OCI-LY7 (cell line): Measurements from ENCODE around the gene GEMIN5. TPM values are rescaled to one million over a fixed set of nuclear protein-coding genes. Genes with fewer than 3 reads are reported as not detected.
"Not testable (repeated sequence)": the region's sequence is repeated elsewhere in the genome, so short reads cannot be mapped to it uniquely, and the experiment has no call there.

ENCODE experiments used
- BruUV-seq: library from RNA; stranded (reverse); fragments of 400-500 nt; replicated peaks from 2 replicates; lab custom pipeline; 2021; lab: Mats Ljungman, UMichigan
- CTCF ChIA-PET: fragments of 300-600 bp; sonication (Branson Sonifier 250); formaldehyde crosslinking; loops from one replicate; lab custom pipeline; 2022; ENCODE audit warnings: antibody characterized with exemption; ENCODE audit not compliant: unreplicated experiment; lab: Charles Lee
- POLR2A ChIA-PET: fragments of 300-600 bp; sonication (Branson Sonifier 250); formaldehyde crosslinking; loops from one replicate; lab custom pipeline; 2022; ENCODE audit warnings: antibody characterized with exemption; lab: Charles Lee
- DNase-seq: peaks from one replicate; pipeline ENCODE4 v3.0.0-alpha.2; 2015; ENCODE audit warnings: low spot score
- H2AFZ ChIP-seq: fragments of 200-600 bp; sonication (generic), shearing (Covaris generic); 2 replicates; pipeline ENCODE4 v1.6.1; 2014; ENCODE audit warnings: mild to moderate bottlenecking, antibody characterized with exemption, low read length, moderate library complexity
- H3K27ac ChIP-seq: fragments of 200-600 bp; sonication (generic); 2 replicates; pipeline ENCODE4 v1.5.1; 2014; ENCODE audit warnings: mixed run types, low read depth, mild to moderate bottlenecking, moderate library complexity, low read length, inconsistent platforms; ENCODE audit not compliant: poor library complexity, severe bottlenecking
- H3K36me3 ChIP-seq: fragments of 200-600 bp; sonication (generic); 2 replicates; pipeline ENCODE4 v1.6.1; 2014; ENCODE audit warnings: mild to moderate bottlenecking, antibody characterized with exemption, low read length, moderate library complexity, mixed read lengths; ENCODE audit not compliant: insufficient read depth
- H3K4me1 ChIP-seq: fragments of 200-600 bp; sonication (generic); 2 replicates; pipeline ENCODE4 v1.5.1; 2014; ENCODE audit warnings: mild to moderate bottlenecking, low read length; ENCODE audit not compliant: insufficient read depth, poor library complexity, severe bottlenecking
- H3K4me2 ChIP-seq: fragments of 200-600 bp; sonication (generic); 2 replicates; pipeline ENCODE4 v1.6.1; 2014; ENCODE audit warnings: mild to moderate bottlenecking, low read length
- H3K4me3 ChIP-seq: fragments of 200-600 bp; sonication (generic); 2 replicates; pipeline ENCODE4 v1.5.1; 2014; ENCODE audit warnings: mild to moderate bottlenecking, low read depth, low read length; ENCODE audit not compliant: poor library complexity, severe bottlenecking
- H3K79me2 ChIP-seq: fragments of 200-600 bp; sonication (generic); 2 replicates; pipeline ENCODE4 v1.6.1; 2016; ENCODE audit warnings: low read depth, mild to moderate bottlenecking, low read length, moderate library complexity, mixed read lengths; ENCODE audit not compliant: insufficient read depth
- H3K9me2 ChIP-seq: fragments of 200-600 bp; sonication (generic); 2 replicates; pipeline ENCODE4 v1.6.1; 2016; ENCODE audit warnings: mild to moderate bottlenecking, low read length, mixed read lengths; ENCODE audit not compliant: insufficient read depth
- H3K9me3 ChIP-seq: fragments of 200-600 bp; sonication (generic); 2 replicates; pipeline ENCODE4 v1.6.1; 2014; ENCODE audit warnings: mild to moderate bottlenecking, mixed run types, low read length, mixed read lengths
- H4K20me1 ChIP-seq: fragments of 200-600 bp; sonication (generic); 2 replicates; pipeline ENCODE4 v1.6.1; 2014; ENCODE audit warnings: mild to moderate bottlenecking, antibody characterized with exemption, low read length, moderate library complexity, mixed read lengths; ENCODE audit not compliant: insufficient read depth
- EZH2phosphoT487 ChIP-seq: fragments of 200-600 bp; sonication (generic); IDR thresholded peaks from 2 replicates; pipeline ENCODE4 v1.6.1; 2018; ENCODE audit warnings: low read depth, borderline replicate concordance, mild to moderate bottlenecking, mixed run types, antibody characterized with exemption, low read length, moderate library complexity, mixed read lengths
- intact Hi-C: fragments of 100-400 bp; cut with micrococcal nuclease; formaldehyde crosslinking; loops from one replicate; pipeline ENCODE4 v1.10.0; 2022; ENCODE audit not compliant: unreplicated experiment
- total RNA-seq, 2 experiments: library from RNA; depleted of rRNA in 1 of 2; stranded (reverse); fragments of >200 nt in 1 of 2; shearing (Covaris generic) in 1 of 2; gene quantifications; 2 replicates each; pipeline ENCODE4 v1.2.3, GENCODE V29; 2014 to 2022
- TF ChIP-seq, protein P1 (sequence below): fragments of 200-600 bp; sonication (generic); conservative IDR thresholded peaks from 2 replicates; pipeline ENCODE4 v1.5.1; 2014; ENCODE audit warnings: mild to moderate bottlenecking, antibody characterized with exemption, low read length, moderate library complexity, mixed read lengths

The GEMIN5 gene
- total RNA-seq, 2 experiments from 2014 or later: 17.9 to 25.6 TPM

- Histone ChIP-seq H3K4me3 (peak overlapping the region; percentile 95), H3K36me3 (peaks cover 17% of the 10 kb centered on the region), H2AFZ (peak overlapping the region; percentile 93; the same call in 1 of the 2 replicates), H4K20me1 (peaks cover 9% of the 10 kb centered on the region; the same call in 1 of the 2 replicates), H3K9me3 (no peaks in the 10 kb centered on the region), H3K27ac (peak overlapping the region; percentile 72), H3K9me2 (no peaks in the 10 kb centered on the region), H3K79me2 (peaks cover 65% of the 10 kb centered on the region), H3K4me2 (peak overlapping the region; percentile 99), H3K4me1 (peaks cover 47% of the 10 kb centered on the region)
- BruUV-seq: no TSS peak
- ChIA-PET POLR2A (interaction anchor here (1.2 to 1.4 kb wide), 2 partner anchors 13 to 23 kb away, joined by 3 read pairs; no protein-coding TSS in a partner anchor), CTCF (interaction anchor here (0.6 kb wide), 1 partner anchor 272 kb away, joined by 3 read pairs; no protein-coding TSS in a partner anchor)
- TF ChIP-seq EZH2phosphoT487: no peak
- TF ChIP-seq, protein P1, sequence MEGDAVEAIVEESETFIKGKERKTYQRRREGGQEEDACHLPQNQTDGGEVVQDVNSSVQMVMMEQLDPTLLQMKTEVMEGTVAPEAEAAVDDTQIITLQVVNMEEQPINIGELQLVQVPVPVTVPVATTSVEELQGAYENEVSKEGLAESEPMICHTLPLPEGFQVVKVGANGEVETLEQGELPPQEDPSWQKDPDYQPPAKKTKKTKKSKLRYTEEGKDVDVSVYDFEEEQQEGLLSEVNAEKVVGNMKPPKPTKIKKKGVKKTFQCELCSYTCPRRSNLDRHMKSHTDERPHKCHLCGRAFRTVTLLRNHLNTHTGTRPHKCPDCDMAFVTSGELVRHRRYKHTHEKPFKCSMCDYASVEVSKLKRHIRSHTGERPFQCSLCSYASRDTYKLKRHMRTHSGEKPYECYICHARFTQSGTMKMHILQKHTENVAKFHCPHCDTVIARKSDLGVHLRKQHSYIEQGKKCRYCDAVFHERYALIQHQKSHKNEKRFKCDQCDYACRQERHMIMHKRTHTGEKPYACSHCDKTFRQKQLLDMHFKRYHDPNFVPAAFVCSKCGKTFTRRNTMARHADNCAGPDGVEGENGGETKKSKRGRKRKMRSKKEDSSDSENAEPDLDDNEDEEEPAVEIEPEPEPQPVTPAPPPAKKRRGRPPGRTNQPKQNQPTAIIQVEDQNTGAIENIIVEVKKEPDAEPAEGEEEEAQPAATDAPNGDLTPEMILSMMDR: no peak
- intact Hi-C loops: loop anchor here (2.0 to 5.0 kb wide), 2 partner anchors 82 to 493 kb away; partner anchors contain the start of genes CNOT8 and SAP30L
- DNase-seq: no peak
Observed at GRCh38 chr5:154940375-154940771, 2.4 kb upstream of the GEMIN5 start.

GRCh38 chr5:154939387-154939786, 1.4 kb upstream of the GEMIN5 start:
- POLR2A ChIA-PET: interaction anchor here (0.6 to 1.4 kb wide), 2 partner anchors 14 to 1982 kb away, joined by 3 to 6 read pairs; no protein-coding TSS in a partner anchor
- H3K9me2 ChIP-seq, H3K9me3 ChIP-seq, H3K4me2 ChIP-seq, BruUV-seq, CTCF ChIA-PET, H4K20me1 ChIP-seq, H3K4me3 ChIP-seq, H2AFZ ChIP-seq, H3K27ac ChIP-seq, DNase-seq: not testable (repeated sequence)
- intact Hi-C loops: loop anchor here (5.0 kb wide), 2 partner anchors 182 to 257 kb away; partner anchors contain the start of gene LARP1
- H3K36me3 ChIP-seq: peaks cover 23% of the 10 kb centered on the region
- H3K4me1 ChIP-seq: peaks cover 42% of the 10 kb centered on the region
- peaks cover 56% of the 10 kb centered on the region for H3K79me2 ChIP-seq

- H2AFZ ChIP-seq: peak overlapping the region; percentile 87; the same call in 1 of the 2 replicates
Observed at GRCh38 chr5:154937186-154937717, 759 bp downstream of the GEMIN5 start.

More at GRCh38 chr5:154937186-154937717, 759 bp downstream of the GEMIN5 start:
- Histone ChIP-seq H3K4me1 (peaks cover 29% of the 10 kb centered on the region), H3K79me2 (peaks cover 34% of the 10 kb centered on the region), H3K4me3 (peak overlapping the region; percentile 84), H3K4me2 (peak overlapping the region; percentile 92), H3K9me2 (no peaks in the 10 kb centered on the region), H3K27ac (peak overlapping the region; percentile 3), H4K20me1 (no peaks in the 10 kb centered on the region), H3K36me3 (peaks cover 38% of the 10 kb centered on the region), H3K9me3 (no peaks in the 10 kb centered on the region)
- ChIA-PET CTCF (no interaction called here), POLR2A (interaction anchor here (0.6 to 2.3 kb wide), 3 partner anchors 18 to 259 kb away, joined by 3 to 8 read pairs (median 4); no protein-coding TSS in a partner anchor)
- no TSS peak for BruUV-seq
- no peak for TF ChIP-seq EZH2phosphoT487
- TF ChIP-seq, protein P1: no peak
- intact Hi-C loops: loop anchor here (5.0 kb wide), 2 partner anchors 180 to 255 kb away; partner anchors contain the start of gene LARP1
- DNase-seq: no peak
